HEK293 (cell line): ENCODE data around the gene KLHL10.
A peak's percentile ranks its signal among the peaks of the same experiment; 100 is the strongest.

Experiments used
- BCL11B ChIP-seq: fragments of 450-650 bp; formaldehyde crosslinking; IDR thresholded peaks from 2 replicates; pipeline ENCODE4 v1.5.1; 2016; ENCODE audit warnings: low read depth, missing biosample characterization, missing genetic modification characterization
- IKZF3 ChIP-seq: fragments of 450-650 bp; IDR thresholded peaks from 2 replicates; pipeline ENCODE4 v1.5.0; 2018; ENCODE audit warnings: missing biosample characterization, mild to moderate bottlenecking, missing genetic modification characterization, moderate library complexity
- KLF1 ChIP-seq: fragments of 450-650 bp; formaldehyde crosslinking; IDR thresholded peaks from 2 replicates; pipeline ENCODE4 v1.5.1; 2016; ENCODE audit warnings: missing biosample characterization, missing genetic modification characterization
- PATZ1 ChIP-seq: fragments of 450-650 bp; formaldehyde crosslinking; IDR thresholded peaks from 2 replicates; pipeline ENCODE4 v1.5.1; 2016; ENCODE audit warnings: missing biosample characterization, missing genetic modification characterization
- PRDM4 ChIP-seq: fragments of 450-650 bp; formaldehyde crosslinking; IDR thresholded peaks from 2 replicates; pipeline ENCODE4 v1.5.1; 2017; ENCODE audit warnings: missing biosample characterization, missing genetic modification characterization
- SALL2 ChIP-seq: fragments of 450-650 bp; formaldehyde crosslinking; IDR thresholded peaks from 2 replicates; pipeline ENCODE4 v1.5.0; 2017; ENCODE audit warnings: missing biosample characterization, mild to moderate bottlenecking, missing genetic modification characterization, borderline replicate concordance
- ZBTB8A ChIP-seq: fragments of 450-650 bp; formaldehyde crosslinking; IDR thresholded peaks from 2 replicates; pipeline ENCODE4 v1.5.1; 2016; ENCODE audit warnings: missing biosample characterization, missing genetic modification characterization
- ZFP37 ChIP-seq: fragments of 450-650 bp; formaldehyde crosslinking; IDR thresholded peaks from 2 replicates; pipeline ENCODE4 v1.5.1; 2016; ENCODE audit warnings: missing biosample characterization, missing genetic modification characterization
- ZNF10 ChIP-seq: fragments of 450-650 bp; formaldehyde crosslinking; IDR thresholded peaks from 2 replicates; pipeline ENCODE4 v1.5.1; 2017; ENCODE audit warnings: missing biosample characterization, missing genetic modification characterization
- ZNF133 ChIP-seq: fragments of 450-650 bp; formaldehyde crosslinking; IDR thresholded peaks from 2 replicates; pipeline ENCODE4 v1.5.1; 2016; ENCODE audit warnings: missing biosample characterization, missing genetic modification characterization
- ZNF155 ChIP-seq: fragments of 450-650 bp; formaldehyde crosslinking; IDR thresholded peaks from 2 replicates; pipeline ENCODE4 v1.5.1; 2016; ENCODE audit warnings: missing biosample characterization, missing genetic modification characterization
- ZNF184 ChIP-seq: fragments of 450-650 bp; IDR thresholded peaks from 2 replicates; pipeline ENCODE4 v1.5.1; 2018; ENCODE audit warnings: missing biosample characterization, mild to moderate bottlenecking, missing genetic modification characterization
- ZNF2 ChIP-seq: fragments of 450-650 bp; formaldehyde crosslinking; IDR thresholded peaks from 2 replicates; pipeline ENCODE4 v1.5.1; 2016; ENCODE audit warnings: missing biosample characterization, missing genetic modification characterization
- ZNF24 ChIP-seq: fragments of 450-650 bp; formaldehyde crosslinking; IDR thresholded peaks from 2 replicates; pipeline ENCODE4 v1.5.1; 2016; ENCODE audit warnings: missing biosample characterization, missing genetic modification characterization
- ZNF350 ChIP-seq: fragments of 450-650 bp; formaldehyde crosslinking; IDR thresholded peaks from 2 replicates; pipeline ENCODE4 v1.5.0; 2017; ENCODE audit warnings: missing biosample characterization, mild to moderate bottlenecking, missing genetic modification characterization
- ZNF423 ChIP-seq: fragments of 450-650 bp; formaldehyde crosslinking; IDR thresholded peaks from 2 replicates; pipeline ENCODE4 v1.5.1; 2016; ENCODE audit warnings: missing biosample characterization, missing genetic modification characterization
- ZNF449 ChIP-seq: fragments of 450-650 bp; formaldehyde crosslinking; IDR thresholded peaks from 2 replicates; pipeline ENCODE4 v1.5.1; 2017; ENCODE audit warnings: missing biosample characterization, mild to moderate bottlenecking, missing genetic modification characterization, moderate library complexity
- ZNF510 ChIP-seq: fragments of 450-650 bp; formaldehyde crosslinking; IDR thresholded peaks from 2 replicates; pipeline ENCODE4 v1.5.1; 2018; ENCODE audit warnings: mild to moderate bottlenecking, missing genetic modification characterization, missing biosample characterization; ENCODE audit not compliant: insufficient replicate concordance
- ZNF558 ChIP-seq: fragments of 450-650 bp; formaldehyde crosslinking; IDR thresholded peaks from 2 replicates; pipeline ENCODE4 v1.5.1; 2016; ENCODE audit warnings: missing biosample characterization, missing genetic modification characterization
- ZNF580 ChIP-seq: fragments of 450-650 bp; formaldehyde crosslinking; IDR thresholded peaks from 2 replicates; pipeline ENCODE4 v1.5.1; 2016; ENCODE audit warnings: missing biosample characterization, missing genetic modification characterization
- ZNF585B ChIP-seq: fragments of 450-650 bp; formaldehyde crosslinking; IDR thresholded peaks from 2 replicates; pipeline ENCODE4 v1.5.1; 2016; ENCODE audit warnings: missing biosample characterization, missing genetic modification characterization
- ZNF596 ChIP-seq: fragments of 450-650 bp; IDR thresholded peaks from 2 replicates; pipeline ENCODE4 v1.5.0; 2018; ENCODE audit warnings: missing biosample characterization, mild to moderate bottlenecking, missing genetic modification characterization, moderate library complexity
- ZNF600 ChIP-seq: fragments of 450-650 bp; formaldehyde crosslinking; IDR thresholded peaks from 2 replicates; pipeline ENCODE4 v1.5.1; 2016; ENCODE audit warnings: missing biosample characterization, missing genetic modification characterization
- ZNF621 ChIP-seq: fragments of 450-650 bp; formaldehyde crosslinking; IDR thresholded peaks from 2 replicates; pipeline ENCODE4 v1.5.1; 2017; ENCODE audit warnings: missing biosample characterization, missing genetic modification characterization
- ZNF639 ChIP-seq: fragments of 450-650 bp; formaldehyde crosslinking; IDR thresholded peaks from 2 replicates; pipeline ENCODE4 v1.5.1; 2016; ENCODE audit warnings: missing biosample characterization, missing genetic modification characterization
- ZNF664 ChIP-seq: fragments of 450-650 bp; formaldehyde crosslinking; IDR thresholded peaks from 2 replicates; pipeline ENCODE4 v1.5.1; 2016; ENCODE audit warnings: missing biosample characterization, missing genetic modification characterization
- ZNF692 ChIP-seq: fragments of 450-650 bp; formaldehyde crosslinking; IDR thresholded peaks from 2 replicates; pipeline ENCODE4 v1.5.1; 2016; ENCODE audit warnings: missing biosample characterization, missing genetic modification characterization
- ZSCAN4 ChIP-seq: fragments of 450-650 bp; formaldehyde crosslinking; IDR thresholded peaks from 2 replicates; pipeline ENCODE4 v1.5.1; 2017; ENCODE audit warnings: missing biosample characterization, missing genetic modification characterization

KLHL10 gene

GRCh38 chr17:41801374-41802271 lies 36.0 kb upstream of the KLHL10 start (continued):
- 0 out of 2 replicates have a peak, but pooled peaks have one; percentile 13 for TF ChIP-seq ZNF600
- TF ChIP-seq PATZ1 (tag by site-specific recombination), result peak; percentile 86
- TF ChIP-seq ZNF10 (tag by site-specific recombination), result no peak; the same call in 1 of the 2 replicates
- no peak for TF ChIP-seq ZNF639 (tag by site-specific recombination)
- no peak for TF ChIP-seq ZNF155 (tag by site-specific recombination)
- no peak for TF ChIP-seq ZNF585B (tag by site-specific recombination)
- TF ChIP-seq ZNF449 (tag by site-specific recombination), result no peak
- peak; percentile 46; the same call in 1 of the 2 replicates for TF ChIP-seq ZNF692 (tag by site-specific recombination)
- peak; percentile 98 for TF ChIP-seq ZNF664 (tag by site-specific recombination)
- TF ChIP-seq PRDM4 (tag by site-specific recombination), result peak; percentile 79
- TF ChIP-seq ZFP37 (tag by site-specific recombination), result 0 out of 2 replicates have a peak, but pooled peaks have one; percentile 30
- TF ChIP-seq ZNF558 (tag by site-specific recombination), result no peak
- 0 out of 2 replicates have a peak, but pooled peaks have one; percentile 42 for TF ChIP-seq ZNF2 (tag by site-specific recombination)
- TF ChIP-seq ZNF621 (tag by site-specific recombination), result no peak
- peak; percentile 59; the same call in 1 of the 2 replicates for TF ChIP-seq ZNF24 (tag by site-specific recombination)
- 0 out of 2 replicates have a peak, but pooled peaks have one; percentile 21 for TF ChIP-seq ZSCAN4 (tag by site-specific recombination)
- TF ChIP-seq ZBTB8A (tag by site-specific recombination), result peak; percentile 29; the same call in 1 of the 2 replicates
- TF ChIP-seq ZNF596 (tag by site-specific recombination), result 0 out of 2 replicates have a peak, but pooled peaks have one; percentile 18
- TF ChIP-seq ZNF350 (tag by site-specific recombination), result no peak
- no peak for TF ChIP-seq SALL2 (tag by site-specific recombination)
- no peak for TF ChIP-seq ZNF184 (tag by site-specific recombination)
- TF ChIP-seq BCL11B (tag by site-specific recombination), result peak; percentile 51; the same call in 1 of the 2 replicates
- no peak for TF ChIP-seq ZNF510
- TF ChIP-seq ZNF580 (tag by site-specific recombination), result 0 out of 2 replicates have a peak, but pooled peaks have one; percentile 16
- peak; percentile 73; the same call in 1 of the 2 replicates for TF ChIP-seq KLF1 (tag by site-specific recombination)
- no peak for TF ChIP-seq ZNF133
- TF ChIP-seq ZNF423 (tag by site-specific recombination), result peak; percentile 92; the same call in 1 of the 2 replicates
- TF ChIP-seq IKZF3, result peak; percentile 99
